MM.1S (cell line): ENCODE data around the gene KRT6C.

Experiments
- EZH2 ChIP-seq: fragments of 300-600 bp; sonication (generic); optimal IDR thresholded peaks from 2 replicates; pipeline ENCODE3; 2017; ENCODE audit warnings: low read depth, mild to moderate bottlenecking, antibody characterized with exemption, low read length, mixed read lengths
- TF ChIP-seq, protein P1 (sequence below): fragments of 300-600 bp; sonication (generic); IDR thresholded peaks from 2 replicates; pipeline ENCODE4 v1.5.1; 2016; ENCODE audit warnings: antibody characterized with exemption, low read length, mixed read lengths

DNA sequence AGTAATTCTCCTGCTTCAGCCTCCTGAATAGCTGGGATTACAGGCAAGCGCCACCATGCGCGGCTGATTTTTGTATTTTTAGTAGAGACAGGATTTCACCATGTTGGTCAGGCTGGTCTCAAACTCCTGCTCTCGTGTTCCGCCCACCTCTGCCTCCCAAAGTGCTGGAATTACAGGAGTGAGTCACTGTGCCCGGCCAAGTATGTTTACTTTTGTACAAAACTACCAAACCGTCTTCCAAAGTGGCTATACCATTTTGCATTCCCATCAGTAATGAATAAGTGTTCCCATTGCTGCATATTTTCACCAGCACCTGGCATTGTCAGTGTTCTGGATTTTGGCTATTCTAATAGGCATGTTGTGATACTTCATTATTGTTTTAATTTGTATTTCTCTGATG is 27.9 kb upstream of the KRT6C start:
- TF ChIP-seq, protein P1, sequence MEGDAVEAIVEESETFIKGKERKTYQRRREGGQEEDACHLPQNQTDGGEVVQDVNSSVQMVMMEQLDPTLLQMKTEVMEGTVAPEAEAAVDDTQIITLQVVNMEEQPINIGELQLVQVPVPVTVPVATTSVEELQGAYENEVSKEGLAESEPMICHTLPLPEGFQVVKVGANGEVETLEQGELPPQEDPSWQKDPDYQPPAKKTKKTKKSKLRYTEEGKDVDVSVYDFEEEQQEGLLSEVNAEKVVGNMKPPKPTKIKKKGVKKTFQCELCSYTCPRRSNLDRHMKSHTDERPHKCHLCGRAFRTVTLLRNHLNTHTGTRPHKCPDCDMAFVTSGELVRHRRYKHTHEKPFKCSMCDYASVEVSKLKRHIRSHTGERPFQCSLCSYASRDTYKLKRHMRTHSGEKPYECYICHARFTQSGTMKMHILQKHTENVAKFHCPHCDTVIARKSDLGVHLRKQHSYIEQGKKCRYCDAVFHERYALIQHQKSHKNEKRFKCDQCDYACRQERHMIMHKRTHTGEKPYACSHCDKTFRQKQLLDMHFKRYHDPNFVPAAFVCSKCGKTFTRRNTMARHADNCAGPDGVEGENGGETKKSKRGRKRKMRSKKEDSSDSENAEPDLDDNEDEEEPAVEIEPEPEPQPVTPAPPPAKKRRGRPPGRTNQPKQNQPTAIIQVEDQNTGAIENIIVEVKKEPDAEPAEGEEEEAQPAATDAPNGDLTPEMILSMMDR: no peak
- no peak for TF ChIP-seq EZH2
